HEK293 (cell line): ENCODE measurements around the gene PLBD1.

Experiments
- CTCF ChIA-PET: fragments of 350-600 bp; formaldehyde crosslinking; extraction: SDS; loops from one replicate; lab custom pipeline; 2021; ENCODE audit warnings: antibody characterized with exemption; lab: Yijun Ruan, JAX
- POLR2A ChIA-PET: fragments of 300-600 bp; formaldehyde crosslinking; extraction: SDS; loops from one replicate; lab custom pipeline; 2020; ENCODE audit warnings: antibody characterized with exemption, inconsistent platforms; lab: Yijun Ruan, JAX
- H3K27ac ChIP-seq: fragments of 200-500 bp; sonication (Bioruptor generic); 2 replicates; pipeline ENCODE4 v1.5.1; 2014; ENCODE audit warnings: low read depth, low read length, control low read depth, inconsistent platforms; ENCODE audit errors: extremely low read depth
- H3K36me3 ChIP-seq, 2 experiments: fragments of 200-500 bp in 1 of 2; sonication (Bioruptor generic) in 1 of 2; 1 replicate in 1 of 2; 2 replicates in 1 of 2; pipeline ENCODE4 v1.5.1; 2014 to 2017; ENCODE audit warnings: inconsistent platforms in 2 of 2, low read length in 2 of 2; ENCODE audit not compliant: control insufficient read depth in 2 of 2, insufficient read depth in 1 of 2
- H3K4me1 ChIP-seq: fragments of 200-500 bp; sonication (Bioruptor generic); 2 replicates; pipeline ENCODE4 v1.5.1; 2014; ENCODE audit warnings: mild to moderate bottlenecking, low read length, inconsistent platforms; ENCODE audit not compliant: control insufficient read depth, insufficient read depth
- H3K4me3 ChIP-seq: 2 replicates; pipeline ENCODE4 v1.5.1; 2011; ENCODE audit warnings: low read depth, mild to moderate bottlenecking, control low read depth, low read length, moderate library complexity
- H3K9me3 ChIP-seq: fragments of 200-500 bp; sonication (Bioruptor generic); 2 replicates; pipeline ENCODE4 v1.5.1; 2014; ENCODE audit warnings: low read depth, low read length, inconsistent platforms; ENCODE audit not compliant: control insufficient read depth, insufficient read depth
- GFI1B ChIP-seq: fragments of 450-650 bp; formaldehyde crosslinking; IDR thresholded peaks from 2 replicates; pipeline ENCODE4 v1.5.1; 2016; ENCODE audit warnings: missing biosample characterization, missing genetic modification characterization
- HOXA7 ChIP-seq: sonication (generic); formaldehyde crosslinking; IDR thresholded peaks from 2 replicates; pipeline ENCODE4 v1.8.1; 2022; ENCODE audit warnings: missing genetic modification reagents, borderline replicate concordance
- HOXC10 ChIP-seq: sonication (generic); formaldehyde crosslinking; IDR thresholded peaks from 2 replicates; pipeline ENCODE4 v1.8.1; 2023; ENCODE audit warnings: mild to moderate bottlenecking, missing genetic modification reagents
- HOXD13 ChIP-seq: sonication (generic); formaldehyde crosslinking; IDR thresholded peaks from 2 replicates; pipeline ENCODE4 v1.8.0; 2022; ENCODE audit warnings: missing genetic modification reagents, borderline replicate concordance
- KLF7 ChIP-seq: fragments of 450-650 bp; formaldehyde crosslinking; IDR thresholded peaks from 2 replicates; pipeline ENCODE4 v1.5.1; 2016; ENCODE audit warnings: missing biosample characterization, missing genetic modification characterization, borderline replicate concordance
- PRDM2 ChIP-seq: fragments of 450-650 bp; formaldehyde crosslinking; IDR thresholded peaks from 2 replicates; pipeline ENCODE4 v1.5.1; 2016; ENCODE audit warnings: missing biosample characterization, missing genetic modification characterization, borderline replicate concordance
- SALL2 ChIP-seq: fragments of 450-650 bp; formaldehyde crosslinking; IDR thresholded peaks from 2 replicates; pipeline ENCODE4 v1.5.0; 2017; ENCODE audit warnings: missing biosample characterization, mild to moderate bottlenecking, missing genetic modification characterization, borderline replicate concordance
- YY1 ChIP-seq: fragments of 450-650 bp; formaldehyde crosslinking; IDR thresholded peaks from 2 replicates; pipeline ENCODE4 v1.5.1; 2018; ENCODE audit warnings: missing biosample characterization, missing genetic modification characterization
- ZBTB1 ChIP-seq: fragments of 450-650 bp; formaldehyde crosslinking; IDR thresholded peaks from 2 replicates; pipeline ENCODE4 v1.5.1; 2016; ENCODE audit warnings: missing biosample characterization, missing genetic modification characterization
- ZBTB11 ChIP-seq: fragments of 450-650 bp; formaldehyde crosslinking; conservative IDR thresholded peaks from 2 replicates; pipeline ENCODE4 v1.5.1; 2016; ENCODE audit warnings: low read depth, missing biosample characterization, missing genetic modification characterization
- ZNF155 ChIP-seq: fragments of 450-650 bp; formaldehyde crosslinking; IDR thresholded peaks from 2 replicates; pipeline ENCODE4 v1.5.1; 2016; ENCODE audit warnings: missing biosample characterization, missing genetic modification characterization
- ZNF174 ChIP-seq: fragments of 450-650 bp; formaldehyde crosslinking; IDR thresholded peaks from 2 replicates; pipeline ENCODE4 v1.5.0; 2017; ENCODE audit warnings: missing biosample characterization, mild to moderate bottlenecking, missing genetic modification characterization
- ZNF211 ChIP-seq: fragments of 450-650 bp; formaldehyde crosslinking; IDR thresholded peaks from 2 replicates; pipeline ENCODE4 v1.5.1; 2016; ENCODE audit warnings: low read depth, missing biosample characterization, missing genetic modification characterization
- ZNF501 ChIP-seq: fragments of 450-650 bp; formaldehyde crosslinking; IDR thresholded peaks from 2 replicates; pipeline ENCODE4 v1.5.1; 2016; ENCODE audit warnings: missing biosample characterization, missing genetic modification characterization
- ZNF544 ChIP-seq: fragments of 450-650 bp; formaldehyde crosslinking; IDR thresholded peaks from 2 replicates; pipeline ENCODE4 v1.5.0; 2017; ENCODE audit warnings: missing biosample characterization, missing genetic modification characterization
- ZNF580 ChIP-seq: fragments of 450-650 bp; formaldehyde crosslinking; IDR thresholded peaks from 2 replicates; pipeline ENCODE4 v1.5.1; 2016; ENCODE audit warnings: missing biosample characterization, missing genetic modification characterization
- ZNF776 ChIP-seq: fragments of 450-650 bp; formaldehyde crosslinking; IDR thresholded peaks from 2 replicates; pipeline ENCODE4 v1.5.0; 2017; ENCODE audit warnings: missing biosample characterization, missing genetic modification characterization, borderline replicate concordance
- ZSCAN16 ChIP-seq: fragments of 450-650 bp; formaldehyde crosslinking; IDR thresholded peaks from 2 replicates; pipeline ENCODE4 v1.5.1; 2016; ENCODE audit warnings: missing biosample characterization, missing genetic modification characterization
- ZSCAN23 ChIP-seq: fragments of 450-650 bp; formaldehyde crosslinking; IDR thresholded peaks from 2 replicates; pipeline ENCODE4 v1.5.1; 2016; ENCODE audit warnings: missing biosample characterization, missing genetic modification characterization
- TF ChIP-seq, protein P1 (sequence below): fragments of 450-650 bp; formaldehyde crosslinking; optimal IDR thresholded peaks from 2 replicates; pipeline ENCODE3; 2016; ENCODE audit warnings: missing biosample characterization, mild to moderate bottlenecking, missing genetic modification characterization

The PLBD1 gene

GRCh38 chr12:14612898-14613445 lies 45.3 kb upstream of the PLBD1 start:
- no peaks in the 10 kb centered on the region for H3K9me3 ChIP-seq
- H3K36me3 ChIP-seq = no peaks in the 10 kb centered on the region
- CTCF ChIA-PET = interaction anchor here (0.6 to 1.1 kb wide), 2 partner anchors 66 to 98 kb away, joined by 3 read pairs; no protein-coding TSS in a partner anchor
- no peak overlapping the region for H3K27ac ChIP-seq
- no peak overlapping the region for H3K4me3 ChIP-seq
- TF ChIP-seq PRDM2 (tag by site-specific recombination) (no peak), ZBTB11 (no peak), ZNF580 (no peak), ZBTB1 (no peak), SALL2 (tag by site-specific recombination) (no peak), ZNF776 (tag by site-specific recombination) (no peak), GFI1B (tag by site-specific recombination) (no peak), ZNF501 (tag by site-specific recombination) (no peak), KLF7 (no peak), HOXA7 (CRISPR knock-in tag) (no peak), HOXC10 (CRISPR knock-in tag) (no peak), HOXD13 (no peak), ZNF211 (tag by site-specific recombination) (no peak), ZNF544 (no peak), ZSCAN23 (no peak), ZNF174 (no peak), YY1 (tag by site-specific recombination) (no peak), ZNF155 (tag by site-specific recombination) (no peak), ZSCAN16 (tag by site-specific recombination) (no peak)
- TF ChIP-seq, protein P1, sequence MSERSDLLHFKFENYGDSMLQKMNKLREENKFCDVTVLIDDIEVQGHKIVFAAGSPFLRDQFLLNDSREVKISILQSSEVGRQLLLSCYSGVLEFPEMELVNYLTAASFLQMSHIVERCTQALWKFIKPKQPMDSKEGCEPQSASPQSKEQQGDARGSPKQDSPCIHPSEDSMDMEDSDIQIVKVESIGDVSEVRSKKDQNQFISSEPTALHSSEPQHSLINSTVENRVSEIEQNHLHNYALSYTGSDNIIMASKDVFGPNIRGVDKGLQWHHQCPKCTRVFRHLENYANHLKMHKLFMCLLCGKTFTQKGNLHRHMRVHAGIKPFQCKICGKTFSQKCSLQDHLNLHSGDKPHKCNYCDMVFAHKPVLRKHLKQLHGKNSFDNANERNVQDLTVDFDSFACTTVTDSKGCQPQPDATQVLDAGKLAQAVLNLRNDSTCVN (tag by site-specific recombination) = no peak
- POLR2A ChIA-PET = no interaction called here
- no peaks in the 10 kb centered on the region for H3K4me1 ChIP-seq
